ENCODE data around the gene DNAH9. TPM values are rescaled to one million over a fixed set of nuclear protein-coding genes. Genes with fewer than 3 reads are reported as not detected.

Gene DNAH9
- total and polyA plus RNA-seq, 4 donors, result under 0.01 to 0.09 TPM; not detected in 2

GRCh38 chr17:11950771-11951519 lies 352.7 kb downstream of the DNAH9 start:
- no peak overlapping the region for H3K27ac ChIP-seq (ENCODE audit: low read depth in 1 of 2, low read length in 2 of 2)
- peaks cover 0 to 4% (median 3%) of the 10 kb centered on the region in 4 donors for H3K9me3 ChIP-seq (ENCODE audit: control insufficient read depth in 4 of 4, low read length in 3 of 4)
- TF ChIP-seq RAD21 (IDR thresholded peaks at IDR 0.05) (no peak), MAX (IDR thresholded peaks at IDR 0.05) (no peak), SP1 (IDR thresholded peaks at IDR 0.05) (no peak), JUND (IDR thresholded peaks at IDR 0.05) (no peak), RXRA (IDR thresholded peaks at IDR 0.05) (no peak)
- H3K4me1 ChIP-seq (ENCODE audit: control insufficient read depth in 4 of 4, insufficient read depth in 4 of 4, low read length in 3 of 4), result no peaks in the 10 kb centered on the region
- no peak for DNase-seq (ENCODE audit: low spot score)
- H3K9ac ChIP-seq (ENCODE audit: low read depth in 1 of 2, low read length in 2 of 2), result no peak overlapping the region
- H3K27me3 ChIP-seq (ENCODE audit: control insufficient read depth in 4 of 4, insufficient read depth in 4 of 4, low read length in 3 of 4), result no peaks in the 10 kb centered on the region
- no peaks in the 10 kb centered on the region for H3K36me3 ChIP-seq (ENCODE audit: control insufficient read depth in 4 of 4, insufficient read depth in 3 of 4, low read depth in 1 of 4, low read length in 3 of 4)
- no peak overlapping the region for H3K4me3 ChIP-seq (ENCODE audit: low read depth in 1 of 3, low read length in 3 of 3)
- 73% methylated on average over 7 of the region's 7 CpGs for WGBS

- H3K4me1 ChIP-seq (ENCODE audit: control insufficient read depth in 4 of 4, insufficient read depth in 4 of 4, low read length in 3 of 4), result no peaks in the 10 kb centered on the region
- WGBS, result 98% methylated on average over 3 of the region's 3 CpGs
- peaks cover 0 to 4% (median 3%) of the 10 kb centered on the region in 4 donors for H3K9me3 ChIP-seq (ENCODE audit: control insufficient read depth in 4 of 4, low read length in 3 of 4)
- H3K9ac ChIP-seq (ENCODE audit: low read depth in 1 of 2, low read length in 2 of 2), result no peak overlapping the region
- no peaks in the 10 kb centered on the region for H3K27me3 ChIP-seq (ENCODE audit: control insufficient read depth in 4 of 4, insufficient read depth in 4 of 4, low read length in 3 of 4)
- no peak overlapping the region for H3K4me3 ChIP-seq (ENCODE audit: low read depth in 1 of 3, low read length in 3 of 3)
- H3K36me3 ChIP-seq (ENCODE audit: control insufficient read depth in 4 of 4, insufficient read depth in 3 of 4, low read depth in 1 of 4, low read length in 3 of 4), result no peaks in the 10 kb centered on the region
- H3K27ac ChIP-seq (ENCODE audit: low read depth in 1 of 2, low read length in 2 of 2), result no peak overlapping the region
- no peak for TF ChIP-seq TAF1 (conservative IDR thresholded peaks at IDR 0.05)
- no peak for TF ChIP-seq RXRA (IDR thresholded peaks at IDR 0.05)
- TF ChIP-seq ATF3 (IDR thresholded peaks at IDR 0.05), result no peak
- no peak for TF ChIP-seq HNF4G (IDR thresholded peaks at IDR 0.05)
- no peak for TF ChIP-seq GABPA (IDR thresholded peaks at IDR 0.05 in 1 of 2, conservative IDR thresholded peaks at IDR 0.05 in 1 of 2)
- TF ChIP-seq SP1 (IDR thresholded peaks at IDR 0.05), result no peak
- TF ChIP-seq EGR1 (IDR thresholded peaks at IDR 0.05; ENCODE audit: low read depth in 2 of 2), result no peak
- TF ChIP-seq MAX (IDR thresholded peaks at IDR 0.05), result no peak
- TF ChIP-seq HNF4A (conservative IDR thresholded peaks at IDR 0.05), result no peak
- no peak for TF ChIP-seq FOXA2 (IDR thresholded peaks at IDR 0.05)
- no peak for TF ChIP-seq ZBTB33 (IDR thresholded peaks at IDR 0.05)
- TF ChIP-seq FOXA1 (IDR thresholded peaks at IDR 0.05), result no peak
- TF ChIP-seq NR2F2 (IDR thresholded peaks at IDR 0.05), result no peak
- no peak for TF ChIP-seq YY1 (IDR thresholded peaks at IDR 0.05)
- no peak for TF ChIP-seq JUND (IDR thresholded peaks at IDR 0.05)
- DNase-seq (ENCODE audit: low spot score), result no peak
Observed at GRCh38 chr17:11952610-11953009, 354.3 kb downstream of the DNAH9 start.

- H3K4me1 ChIP-seq (ENCODE audit: control insufficient read depth in 4 of 4, insufficient read depth in 4 of 4, low read length in 3 of 4), result no peaks in the 10 kb centered on the region
- peaks cover 0 to 2% (median 0%) of the 10 kb centered on the region in 4 donors for H3K36me3 ChIP-seq (ENCODE audit: control insufficient read depth in 4 of 4, insufficient read depth in 3 of 4, low read depth in 1 of 4, low read length in 3 of 4)
- H3K27me3 ChIP-seq (ENCODE audit: control insufficient read depth in 4 of 4, insufficient read depth in 4 of 4, low read length in 3 of 4), result no peaks in the 10 kb centered on the region
- TF ChIP-seq RXRA (IDR thresholded peaks at IDR 0.05), result no peak
- no peak for TF ChIP-seq SP1 (IDR thresholded peaks at IDR 0.05)
- TF ChIP-seq ZBTB33 (IDR thresholded peaks at IDR 0.05), result no peak
- H3K4me3 ChIP-seq (ENCODE audit: low read depth in 1 of 3, low read length in 3 of 3), result no peak overlapping the region
- 96% methylated on average over 1 of the region's 1 CpG for WGBS
- no peak overlapping the region for H3K27ac ChIP-seq (ENCODE audit: low read depth in 1 of 2, low read length in 2 of 2)
- H3K9me3 ChIP-seq (ENCODE audit: control insufficient read depth in 4 of 4, low read length in 3 of 4), result peaks cover 0 to 4% (median 3%) of the 10 kb centered on the region in 4 donors
- DNase-seq (ENCODE audit: low spot score), result no peak
- no peak overlapping the region for H3K9ac ChIP-seq (ENCODE audit: low read depth in 1 of 2, low read length in 2 of 2)
Observed at GRCh38 chr17:11953924-11954323, 355.7 kb downstream of the DNAH9 start.

Data from liver (tissue), 9 donors.